ENCODE measurements around the gene PEX14. TPM values are rescaled to one million over a fixed set of nuclear protein-coding genes. Genes with fewer than 3 reads are reported as not detected.

The PEX14 gene
- total and polyA plus RNA-seq, 9 donors, result 11.7 to 16.8 (median 15.1) TPM

GRCh38 chr1:10599194-10599861 is 124.6 kb downstream of the PEX14 start:
- DNase-seq, result no peak
- H3K27me3 ChIP-seq (ENCODE audit: control insufficient read depth, insufficient read depth, low read length), result no peaks in the 10 kb centered on the region
- no peak overlapping the region for H3K27ac ChIP-seq (ENCODE audit: low read length)
- no peak overlapping the region for H3K4me3 ChIP-seq (ENCODE audit: low read length)
- H3K36me3 ChIP-seq (ENCODE audit: control insufficient read depth, insufficient read depth, low read length), result no peaks in the 10 kb centered on the region
- WGBS (ENCODE audit: insufficient coverage), result 92% methylated on average over 4 of the region's 6 CpGs
- peaks cover 37% of the 10 kb centered on the region for H3K4me1 ChIP-seq (ENCODE audit: control insufficient read depth, insufficient read depth, low read length)
- no peaks in the 10 kb centered on the region for H3K9me3 ChIP-seq (replicated peaks; ENCODE audit: control insufficient read depth, low read depth, low read length)

GRCh38 chr1:10601342-10602070 is 126.8 kb downstream of the PEX14 start:
- H3K9me3 ChIP-seq (replicated peaks; ENCODE audit: control insufficient read depth, low read depth, low read length), result no peaks in the 10 kb centered on the region
- WGBS (ENCODE audit: insufficient coverage), result 43% methylated on average over 2 of the region's 6 CpGs
- no peaks in the 10 kb centered on the region for H3K27me3 ChIP-seq (ENCODE audit: control insufficient read depth, insufficient read depth, low read length)
- no peak overlapping the region for H3K4me3 ChIP-seq (ENCODE audit: low read length)
- peak; percentile 63 for DNase-seq
- H3K4me1 ChIP-seq (ENCODE audit: control insufficient read depth, insufficient read depth, low read length), result peaks cover 37% of the 10 kb centered on the region
- no peak overlapping the region for H3K27ac ChIP-seq (ENCODE audit: low read length)
- no peaks in the 10 kb centered on the region for H3K36me3 ChIP-seq (ENCODE audit: control insufficient read depth, insufficient read depth, low read length)

- H3K9me3 ChIP-seq (replicated peaks; ENCODE audit: control insufficient read depth, low read depth, low read length), result no peaks in the 10 kb centered on the region
- WGBS (ENCODE audit: insufficient coverage), result no CpG with 5 or more reads among the region's 3 CpGs
- no peak overlapping the region for H3K4me3 ChIP-seq (ENCODE audit: low read length)
- peaks cover 24% of the 10 kb centered on the region for H3K4me1 ChIP-seq (ENCODE audit: control insufficient read depth, insufficient read depth, low read length)
- H3K27me3 ChIP-seq (ENCODE audit: control insufficient read depth, insufficient read depth, low read length), result no peaks in the 10 kb centered on the region
- no peak for DNase-seq
- H3K27ac ChIP-seq (ENCODE audit: low read length), result no peak overlapping the region
- H3K36me3 ChIP-seq (ENCODE audit: control insufficient read depth, insufficient read depth, low read length), result no peaks in the 10 kb centered on the region
Measured at GRCh38 chr1:10602936-10603335, 128.2 kb downstream of the PEX14 start.

- Histone ChIP-seq H3K9me3 (replicated peaks; ENCODE audit: control insufficient read depth, low read depth, low read length) (no peaks in the 10 kb centered on the region), H3K36me3 (ENCODE audit: control insufficient read depth, insufficient read depth, low read length) (no peaks in the 10 kb centered on the region), H3K4me1 (ENCODE audit: control insufficient read depth, insufficient read depth, low read length) (peaks cover 12% of the 10 kb centered on the region), H3K4me3 (ENCODE audit: low read length) (no peak overlapping the region), H3K27me3 (ENCODE audit: control insufficient read depth, insufficient read depth, low read length) (no peaks in the 10 kb centered on the region), H3K27ac (ENCODE audit: low read length) (no peak overlapping the region)
- no peak for DNase-seq
- 80% methylated on average over 5 of the region's 7 CpGs for WGBS (ENCODE audit: insufficient coverage)
Measured at GRCh38 chr1:10604966-10605365, 130.2 kb downstream of the PEX14 start.

GRCh38 chr1:10606064-10606463 is 131.3 kb downstream of the PEX14 start:
- Histone ChIP-seq H3K4me3 (ENCODE audit: low read length) (no peak overlapping the region), H3K36me3 (ENCODE audit: control insufficient read depth, insufficient read depth, low read length) (no peaks in the 10 kb centered on the region), H3K27ac (ENCODE audit: low read length) (no peak overlapping the region), H3K9me3 (replicated peaks; ENCODE audit: control insufficient read depth, low read depth, low read length) (no peaks in the 10 kb centered on the region), H3K4me1 (ENCODE audit: control insufficient read depth, insufficient read depth, low read length) (peaks cover 12% of the 10 kb centered on the region), H3K27me3 (ENCODE audit: control insufficient read depth, insufficient read depth, low read length) (no peaks in the 10 kb centered on the region)
- WGBS (ENCODE audit: insufficient coverage), result 83% methylated on average over 5 of the region's 7 CpGs
- DNase-seq, result no peak

GRCh38 chr1:10607228-10607627 is 132.5 kb downstream of the PEX14 start:
- H3K4me3 ChIP-seq (ENCODE audit: low read length), result no peak overlapping the region
- peaks cover 3% of the 10 kb centered on the region for H3K4me1 ChIP-seq (ENCODE audit: control insufficient read depth, insufficient read depth, low read length)
- H3K9me3 ChIP-seq (replicated peaks; ENCODE audit: control insufficient read depth, low read depth, low read length), result no peaks in the 10 kb centered on the region
- H3K36me3 ChIP-seq (ENCODE audit: control insufficient read depth, insufficient read depth, low read length), result no peaks in the 10 kb centered on the region
- WGBS (ENCODE audit: insufficient coverage), result no CpG with 5 or more reads among the region's 3 CpGs
- DNase-seq, result no peak
- H3K27me3 ChIP-seq (ENCODE audit: control insufficient read depth, insufficient read depth, low read length), result no peaks in the 10 kb centered on the region
- H3K27ac ChIP-seq (ENCODE audit: low read length), result no peak overlapping the region

GRCh38 chr1:10608690-10609089 is 133.9 kb downstream of the PEX14 start:
- no peak for DNase-seq
- H3K27ac ChIP-seq (ENCODE audit: low read length), result no peak overlapping the region
- no peaks in the 10 kb centered on the region for H3K4me1 ChIP-seq (ENCODE audit: control insufficient read depth, insufficient read depth, low read length)
- no peaks in the 10 kb centered on the region for H3K9me3 ChIP-seq (replicated peaks; ENCODE audit: control insufficient read depth, low read depth, low read length)
- WGBS (ENCODE audit: insufficient coverage), result 90% methylated on average over 2 of the region's 2 CpGs
- peaks cover 2% of the 10 kb centered on the region for H3K36me3 ChIP-seq (ENCODE audit: control insufficient read depth, insufficient read depth, low read length)
- no peaks in the 10 kb centered on the region for H3K27me3 ChIP-seq (ENCODE audit: control insufficient read depth, insufficient read depth, low read length)
- H3K4me3 ChIP-seq (ENCODE audit: low read length), result no peak overlapping the region

GRCh38 chr1:10610901-10611600 is 136.3 kb downstream of the PEX14 start:
- 100% methylated on average over 1 of the region's 6 CpGs for WGBS (ENCODE audit: insufficient coverage)
- no peak for DNase-seq
- peaks cover 2% of the 10 kb centered on the region for H3K36me3 ChIP-seq (ENCODE audit: control insufficient read depth, insufficient read depth, low read length)
- no peaks in the 10 kb centered on the region for H3K4me1 ChIP-seq (ENCODE audit: control insufficient read depth, insufficient read depth, low read length)
- H3K4me3 ChIP-seq (ENCODE audit: low read length), result no peak overlapping the region
- H3K27me3 ChIP-seq (ENCODE audit: control insufficient read depth, insufficient read depth, low read length), result no peaks in the 10 kb centered on the region
- H3K9me3 ChIP-seq (replicated peaks; ENCODE audit: control insufficient read depth, low read depth, low read length), result no peaks in the 10 kb centered on the region
- H3K27ac ChIP-seq (ENCODE audit: low read length), result no peak overlapping the region

GRCh38 chr1:10612436-10613160 is 137.8 kb downstream of the PEX14 start:
- no peaks in the 10 kb centered on the region for H3K9me3 ChIP-seq (replicated peaks; ENCODE audit: control insufficient read depth, low read depth, low read length)
- WGBS (ENCODE audit: insufficient coverage), result 65% methylated on average over 6 of the region's 12 CpGs
- H3K36me3 ChIP-seq (ENCODE audit: control insufficient read depth, insufficient read depth, low read length), result peaks cover 2% of the 10 kb centered on the region
- no peak overlapping the region for H3K4me3 ChIP-seq (ENCODE audit: low read length)
- H3K27me3 ChIP-seq (ENCODE audit: control insufficient read depth, insufficient read depth, low read length), result no peaks in the 10 kb centered on the region
- DNase-seq, result no peak
- H3K4me1 ChIP-seq (ENCODE audit: control insufficient read depth, insufficient read depth, low read length), result no peaks in the 10 kb centered on the region
- no peak overlapping the region for H3K27ac ChIP-seq (ENCODE audit: low read length)

- H3K36me3 ChIP-seq (ENCODE audit: control insufficient read depth, insufficient read depth, low read length), result peaks cover 6% of the 10 kb centered on the region
- H3K27ac ChIP-seq (ENCODE audit: low read length), result no peak overlapping the region
- no peaks in the 10 kb centered on the region for H3K9me3 ChIP-seq (replicated peaks; ENCODE audit: control insufficient read depth, low read depth, low read length)
- no peak for DNase-seq
- no peaks in the 10 kb centered on the region for H3K27me3 ChIP-seq (ENCODE audit: control insufficient read depth, insufficient read depth, low read length)
- 98% methylated on average over 7 of the region's 10 CpGs for WGBS (ENCODE audit: insufficient coverage)
- H3K4me1 ChIP-seq (ENCODE audit: control insufficient read depth, insufficient read depth, low read length), result no peaks in the 10 kb centered on the region
- no peak overlapping the region for H3K4me3 ChIP-seq (ENCODE audit: low read length)
Measured at GRCh38 chr1:10613340-10613739, 138.6 kb downstream of the PEX14 start.
